Measurements from ENCODE around the gene FBXL13.

Gene FBXL13

DNA sequence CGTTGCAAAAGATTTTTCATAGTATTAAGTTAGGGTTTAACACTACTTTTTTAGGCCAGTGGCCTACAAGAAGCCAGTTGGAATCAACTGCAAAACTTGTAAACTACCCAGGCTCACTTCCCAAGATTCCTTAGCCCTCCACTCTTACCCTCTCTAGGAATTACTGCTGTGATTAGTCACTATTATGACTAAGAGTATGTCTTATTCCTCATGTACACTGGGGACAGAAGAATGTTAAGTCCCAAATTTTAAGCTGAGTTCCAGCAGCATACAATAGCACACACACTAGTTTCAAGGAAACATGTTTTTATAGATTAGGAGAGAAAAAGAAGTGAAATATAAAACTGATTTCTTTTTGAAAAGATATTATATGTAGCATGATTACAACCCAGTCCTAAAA is 42.8 kb downstream of the FBXL13 start:
- TF ChIP-seq ZBTB7A (IDR thresholded peaks at IDR 0.05; ENCODE audit: low read depth) (no peak), CREB1 (IDR thresholded peaks at IDR 0.05; ENCODE audit: low read depth) (no peak), FOXM1 (IDR thresholded peaks at IDR 0.05; ENCODE audit: borderline replicate concordance, low read depth) (no peak), TAF1 (IDR thresholded peaks at IDR 0.05; ENCODE audit: low read depth) (no peak), NFIC (IDR thresholded peaks at IDR 0.05) (no peak), TEAD4 (IDR thresholded peaks at IDR 0.05) (no peak), EP300 (IDR thresholded peaks at IDR 0.05; ENCODE audit: borderline replicate concordance) (no peak), YY1 (IDR thresholded peaks at IDR 0.05; ENCODE audit: low read depth) (no peak), TCF12 (IDR thresholded peaks at IDR 0.05; ENCODE audit: low read depth) (no peak), RAD21 (IDR thresholded peaks at IDR 0.05; ENCODE audit: low read depth) (no peak), EGR1 (IDR thresholded peaks at IDR 0.05) (no peak), CEBPB (IDR thresholded peaks at IDR 0.05) (no peak)
- TF ChIP-seq, protein P1, sequence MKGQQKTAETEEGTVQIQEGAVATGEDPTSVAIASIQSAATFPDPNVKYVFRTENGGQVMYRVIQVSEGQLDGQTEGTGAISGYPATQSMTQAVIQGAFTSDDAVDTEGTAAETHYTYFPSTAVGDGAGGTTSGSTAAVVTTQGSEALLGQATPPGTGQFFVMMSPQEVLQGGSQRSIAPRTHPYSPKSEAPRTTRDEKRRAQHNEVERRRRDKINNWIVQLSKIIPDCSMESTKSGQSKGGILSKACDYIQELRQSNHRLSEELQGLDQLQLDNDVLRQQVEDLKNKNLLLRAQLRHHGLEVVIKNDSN (IDR thresholded peaks at IDR 0.05) = no peak
- TF ChIP-seq, protein P2, sequence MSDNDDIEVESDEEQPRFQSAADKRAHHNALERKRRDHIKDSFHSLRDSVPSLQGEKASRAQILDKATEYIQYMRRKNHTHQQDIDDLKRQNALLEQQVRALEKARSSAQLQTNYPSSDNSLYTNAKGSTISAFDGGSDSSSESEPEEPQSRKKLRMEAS (IDR thresholded peaks at IDR 0.05) = no peak
- TF ChIP-seq, protein P3, sequence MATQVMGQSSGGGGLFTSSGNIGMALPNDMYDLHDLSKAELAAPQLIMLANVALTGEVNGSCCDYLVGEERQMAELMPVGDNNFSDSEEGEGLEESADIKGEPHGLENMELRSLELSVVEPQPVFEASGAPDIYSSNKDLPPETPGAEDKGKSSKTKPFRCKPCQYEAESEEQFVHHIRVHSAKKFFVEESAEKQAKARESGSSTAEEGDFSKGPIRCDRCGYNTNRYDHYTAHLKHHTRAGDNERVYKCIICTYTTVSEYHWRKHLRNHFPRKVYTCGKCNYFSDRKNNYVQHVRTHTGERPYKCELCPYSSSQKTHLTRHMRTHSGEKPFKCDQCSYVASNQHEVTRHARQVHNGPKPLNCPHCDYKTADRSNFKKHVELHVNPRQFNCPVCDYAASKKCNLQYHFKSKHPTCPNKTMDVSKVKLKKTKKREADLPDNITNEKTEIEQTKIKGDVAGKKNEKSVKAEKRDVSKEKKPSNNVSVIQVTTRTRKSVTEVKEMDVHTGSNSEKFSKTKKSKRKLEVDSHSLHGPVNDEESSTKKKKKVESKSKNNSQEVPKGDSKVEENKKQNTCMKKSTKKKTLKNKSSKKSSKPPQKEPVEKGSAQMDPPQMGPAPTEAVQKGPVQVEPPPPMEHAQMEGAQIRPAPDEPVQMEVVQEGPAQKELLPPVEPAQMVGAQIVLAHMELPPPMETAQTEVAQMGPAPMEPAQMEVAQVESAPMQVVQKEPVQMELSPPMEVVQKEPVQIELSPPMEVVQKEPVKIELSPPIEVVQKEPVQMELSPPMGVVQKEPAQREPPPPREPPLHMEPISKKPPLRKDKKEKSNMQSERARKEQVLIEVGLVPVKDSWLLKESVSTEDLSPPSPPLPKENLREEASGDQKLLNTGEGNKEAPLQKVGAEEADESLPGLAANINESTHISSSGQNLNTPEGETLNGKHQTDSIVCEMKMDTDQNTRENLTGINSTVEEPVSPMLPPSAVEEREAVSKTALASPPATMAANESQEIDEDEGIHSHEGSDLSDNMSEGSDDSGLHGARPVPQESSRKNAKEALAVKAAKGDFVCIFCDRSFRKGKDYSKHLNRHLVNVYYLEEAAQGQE (IDR thresholded peaks at IDR 0.05; ENCODE audit: low read depth) = no peak

DNA sequence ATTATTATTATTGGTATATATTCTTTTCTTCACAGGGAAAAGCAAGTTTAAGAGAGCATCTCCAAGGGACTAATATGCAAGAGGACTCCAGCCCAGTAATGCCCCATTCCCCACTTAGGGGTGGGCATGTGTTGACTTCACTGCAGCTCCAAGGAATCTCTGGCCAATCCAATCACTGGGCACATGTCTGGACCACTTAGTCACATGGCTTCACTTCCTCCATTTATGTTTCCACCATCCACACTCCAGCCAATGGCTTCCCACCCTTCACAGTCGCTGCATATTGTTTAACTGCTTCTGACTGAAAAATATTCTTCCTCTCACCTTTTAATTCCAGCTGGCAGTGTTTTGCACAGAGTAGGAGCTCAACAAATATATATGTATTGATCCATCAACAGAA is 43.6 kb downstream of the FBXL13 start:
- TF ChIP-seq ZBTB7A (IDR thresholded peaks at IDR 0.05; ENCODE audit: low read depth) (no peak), EP300 (IDR thresholded peaks at IDR 0.05; ENCODE audit: borderline replicate concordance) (no peak), CEBPB (IDR thresholded peaks at IDR 0.05) (no peak), FOXM1 (IDR thresholded peaks at IDR 0.05; ENCODE audit: borderline replicate concordance, low read depth) (no peak), NFIC (IDR thresholded peaks at IDR 0.05) (no peak), EGR1 (IDR thresholded peaks at IDR 0.05) (no peak), TAF1 (IDR thresholded peaks at IDR 0.05; ENCODE audit: low read depth) (no peak), YY1 (IDR thresholded peaks at IDR 0.05; ENCODE audit: low read depth) (no peak), RAD21 (IDR thresholded peaks at IDR 0.05; ENCODE audit: low read depth) (no peak)
- TF ChIP-seq, protein P1 (IDR thresholded peaks at IDR 0.05) = no peak
- TF ChIP-seq, protein P2 (IDR thresholded peaks at IDR 0.05) = no peak
- TF ChIP-seq, protein P3 (IDR thresholded peaks at IDR 0.05; ENCODE audit: low read depth) = no peak

DNA sequence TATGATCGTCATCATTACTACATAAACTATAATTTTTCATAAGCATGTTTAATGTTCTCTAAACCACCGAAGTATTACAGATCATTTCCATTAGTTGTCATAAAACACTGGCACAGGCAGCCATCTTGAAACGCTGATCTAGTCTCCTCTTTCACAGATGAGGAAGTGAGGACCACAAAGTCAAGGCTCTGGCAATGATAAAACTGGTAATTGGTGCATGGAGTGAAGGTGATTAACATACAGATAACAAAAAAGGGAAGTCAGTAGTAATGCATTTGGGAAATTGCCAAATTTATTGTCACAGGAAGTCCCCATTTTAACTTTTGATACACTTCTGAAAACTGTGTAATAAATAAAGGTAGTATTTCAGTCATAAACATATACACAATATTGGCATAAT is 49.3 kb downstream of the FBXL13 start:
- TF ChIP-seq NFIC (IDR thresholded peaks at IDR 0.05) (no peak), FOXM1 (IDR thresholded peaks at IDR 0.05; ENCODE audit: borderline replicate concordance, low read depth) (no peak), TEAD4 (IDR thresholded peaks at IDR 0.05) (no peak), TAF1 (IDR thresholded peaks at IDR 0.05; ENCODE audit: low read depth) (no peak), RAD21 (IDR thresholded peaks at IDR 0.05; ENCODE audit: low read depth) (no peak), CEBPB (IDR thresholded peaks at IDR 0.05) (no peak), ZBTB7A (IDR thresholded peaks at IDR 0.05; ENCODE audit: low read depth) (no peak), CREB1 (IDR thresholded peaks at IDR 0.05; ENCODE audit: low read depth) (no peak)
- TF ChIP-seq, protein P1 (IDR thresholded peaks at IDR 0.05) = no peak

DNA sequence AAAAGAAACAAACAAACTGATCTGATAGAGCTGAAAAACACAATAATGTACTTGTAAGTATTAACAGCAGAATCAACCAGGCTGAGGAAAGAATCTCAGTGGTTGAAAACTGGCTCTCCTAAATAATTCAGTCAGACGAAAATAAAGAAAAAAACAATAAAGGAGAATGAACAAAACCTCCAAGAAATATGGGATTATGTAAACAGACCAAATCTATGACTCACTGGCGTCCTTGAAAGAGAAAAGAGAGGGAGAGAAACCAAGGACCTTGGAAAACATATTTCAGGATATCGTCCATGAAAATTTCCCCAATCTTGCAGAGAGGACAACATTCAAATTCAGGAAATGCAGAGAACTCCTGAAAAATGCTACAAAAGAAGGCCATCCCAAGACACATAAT is 62.9 kb downstream of the FBXL13 start:
- TF ChIP-seq FOXM1 (IDR thresholded peaks at IDR 0.05; ENCODE audit: borderline replicate concordance, low read depth) (no peak), ZBTB7A (IDR thresholded peaks at IDR 0.05; ENCODE audit: low read depth) (no peak), TEAD4 (IDR thresholded peaks at IDR 0.05) (no peak), CREB1 (IDR thresholded peaks at IDR 0.05; ENCODE audit: low read depth) (no peak), CEBPB (IDR thresholded peaks at IDR 0.05) (no peak)

DNA sequence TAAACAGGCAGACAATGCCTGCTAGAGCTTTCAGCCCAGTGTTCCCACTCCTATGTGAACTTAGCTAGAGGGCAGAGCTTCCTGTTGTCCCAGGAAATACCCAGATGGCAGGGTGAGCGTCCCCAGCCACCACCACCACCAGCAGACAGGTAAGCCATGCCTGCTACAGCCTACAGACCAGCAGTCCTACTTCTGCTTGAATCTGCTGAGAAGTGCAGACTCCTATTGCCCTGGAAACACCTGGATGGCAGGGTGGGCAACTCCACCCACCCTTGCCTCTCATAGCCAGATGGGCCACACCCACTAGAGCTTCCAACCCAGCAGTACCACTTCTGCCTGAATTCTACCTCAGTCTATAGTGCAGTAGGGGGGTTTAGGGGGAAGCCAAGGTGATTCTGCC is 64.4 kb downstream of the FBXL13 start:
- no peak for TF ChIP-seq NFIC (IDR thresholded peaks at IDR 0.05)
- no peak for TF ChIP-seq TEAD4 (IDR thresholded peaks at IDR 0.05)
- no peak for TF ChIP-seq TCF12 (IDR thresholded peaks at IDR 0.05; ENCODE audit: low read depth)
- no peak for TF ChIP-seq EP300 (IDR thresholded peaks at IDR 0.05; ENCODE audit: borderline replicate concordance)
- no peak for TF ChIP-seq YY1 (IDR thresholded peaks at IDR 0.05; ENCODE audit: low read depth)
- TF ChIP-seq, protein P2 (IDR thresholded peaks at IDR 0.05) = no peak
- no peak for TF ChIP-seq EGR1 (IDR thresholded peaks at IDR 0.05)

Data from Ishikawa (cell line).